ENCODE data around the gene BPIFB2.
"Not testable (repeated sequence)": the region's sequence is repeated elsewhere in the genome, so short reads cannot be mapped to it uniquely, and the experiment has no call there.

The BPIFB2 gene

GRCh38 chr20:33037456-33037855 is 30.0 kb downstream of the BPIFB2 start:
- H3K4me3 ChIP-seq (ENCODE audit: extremely low read depth, insufficient read depth, low read length, poor library complexity, severe bottlenecking), result no peak overlapping the region
- no peaks in the 10 kb centered on the region for H3K9me3 ChIP-seq (ENCODE audit: control insufficient read depth, low read length)
- WGBS, 2 experiments (ENCODE audit: insufficient coverage in 2 of 2), result 72 to 80% methylated on average over 5 of the region's 5 CpGs
- H3K36me3 ChIP-seq (ENCODE audit: control insufficient read depth, insufficient read depth, low read length), result no peaks in the 10 kb centered on the region
- no peaks in the 10 kb centered on the region for H3K4me1 ChIP-seq (ENCODE audit: control insufficient read depth, insufficient read depth, low read length, poor library complexity, severe bottlenecking)
- no peak overlapping the region for H3K27ac ChIP-seq (ENCODE audit: low read depth, low read length, severe bottlenecking)

DNA sequence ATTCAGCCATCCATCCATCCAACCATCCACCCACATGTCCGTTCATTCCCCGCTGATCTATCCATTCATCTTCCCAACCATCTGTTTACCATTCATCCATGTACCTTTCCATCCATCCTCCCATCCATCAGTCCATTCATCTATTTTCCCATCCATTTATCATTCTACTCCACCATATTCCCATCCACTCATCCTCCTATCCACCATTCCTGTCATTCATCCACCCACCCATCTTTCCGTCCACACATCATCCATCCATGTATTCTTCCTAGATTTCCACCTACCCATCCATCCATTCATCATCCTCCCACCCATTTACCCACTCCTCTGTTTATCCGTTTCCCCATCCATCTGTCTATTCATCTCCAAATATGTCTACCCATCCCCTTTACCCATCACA is 30.7 kb downstream of the BPIFB2 start:
- whole genome bisulfite sequencing, 2 experiments (ENCODE audit: insufficient coverage in 2 of 2), result 81 to 91% methylated on average over 4 of the region's 4 CpGs
- Histone ChIP-seq H3K9me3 (ENCODE audit: control insufficient read depth, low read length) (no peaks in the 10 kb centered on the region), H3K4me3 (ENCODE audit: extremely low read depth, insufficient read depth, low read length, poor library complexity, severe bottlenecking) (no peak overlapping the region), H3K27ac (ENCODE audit: low read depth, low read length, severe bottlenecking) (no peak overlapping the region), H3K4me1 (ENCODE audit: control insufficient read depth, insufficient read depth, low read length, poor library complexity, severe bottlenecking) (no peaks in the 10 kb centered on the region), H3K36me3 (ENCODE audit: control insufficient read depth, insufficient read depth, low read length) (no peaks in the 10 kb centered on the region)

DNA sequence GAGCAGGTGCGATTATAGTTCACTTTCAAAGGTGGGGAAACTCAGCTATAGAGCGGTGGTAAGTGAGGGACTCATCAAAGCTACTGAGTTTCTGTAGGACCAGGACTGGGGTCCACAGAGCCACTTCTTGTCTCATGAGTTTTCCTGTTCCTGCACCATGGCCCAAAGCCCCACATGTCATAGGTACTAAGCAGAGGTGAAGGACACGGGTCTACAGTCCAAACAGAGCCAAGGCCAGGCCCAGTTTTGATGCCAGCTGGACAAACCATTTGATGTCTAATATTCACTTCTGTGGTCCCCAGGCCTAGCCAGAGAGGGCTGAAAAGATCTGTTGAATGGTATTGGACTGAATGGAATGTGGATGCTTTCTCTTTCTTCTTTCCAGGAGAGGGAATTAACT is 34.9 kb downstream of the BPIFB2 start:
- H3K4me1 ChIP-seq (ENCODE audit: control insufficient read depth, insufficient read depth, low read length, poor library complexity, severe bottlenecking), result no peaks in the 10 kb centered on the region
- H3K36me3 ChIP-seq (ENCODE audit: control insufficient read depth, insufficient read depth, low read length), result no peaks in the 10 kb centered on the region
- H3K9me3 ChIP-seq (ENCODE audit: control insufficient read depth, low read length), result peaks cover 14% of the 10 kb centered on the region
- H3K4me3 ChIP-seq (ENCODE audit: extremely low read depth, insufficient read depth, low read length, poor library complexity, severe bottlenecking), result no peak overlapping the region
- 69 to 89% methylated on average over 3 of the region's 3 CpGs for WGBS, 2 experiments (ENCODE audit: insufficient coverage in 2 of 2)
- no peak overlapping the region for H3K27ac ChIP-seq (ENCODE audit: low read depth, low read length, severe bottlenecking)

DNA sequence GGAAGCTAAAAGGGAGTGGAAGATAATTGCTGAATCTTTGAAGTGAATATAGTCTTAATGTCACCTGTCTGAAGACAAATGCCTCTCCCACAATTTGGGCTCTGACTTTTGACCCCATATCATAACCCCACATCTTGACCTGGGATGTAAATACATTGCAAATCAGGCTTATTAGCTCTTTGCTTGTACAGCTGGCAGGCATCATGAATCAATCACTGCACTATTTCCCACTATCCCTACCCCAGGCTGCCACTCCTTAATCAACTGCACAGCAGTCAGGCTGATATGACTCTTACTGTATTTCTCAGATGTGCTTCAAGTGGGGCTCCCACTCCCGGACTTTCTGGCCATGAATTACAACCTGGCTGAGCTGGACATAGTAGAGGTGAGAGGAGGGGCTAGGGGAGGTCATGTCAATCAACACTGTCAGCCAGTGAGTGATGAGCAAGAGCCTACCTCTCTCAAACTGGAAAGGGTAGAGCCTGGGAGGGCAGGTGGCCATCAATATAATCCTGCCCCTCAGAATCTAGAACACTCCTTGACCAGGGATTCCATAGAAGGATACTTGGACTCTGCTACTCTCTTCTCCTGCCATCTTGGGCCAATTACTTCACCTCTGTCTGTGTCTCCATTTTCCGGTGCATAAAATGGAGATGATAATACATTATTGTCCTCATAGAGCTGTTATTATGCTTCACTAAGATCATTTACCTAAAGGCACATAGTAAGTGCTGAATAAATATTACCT is 35.7 kb downstream of the BPIFB2 start:
- Histone ChIP-seq H3K27ac (ENCODE audit: low read depth, low read length, severe bottlenecking) (no peak overlapping the region), H3K4me1 (ENCODE audit: control insufficient read depth, insufficient read depth, low read length, poor library complexity, severe bottlenecking) (no peaks in the 10 kb centered on the region), H3K4me3 (ENCODE audit: extremely low read depth, insufficient read depth, low read length, poor library complexity, severe bottlenecking) (no peak overlapping the region), H3K9me3 (ENCODE audit: control insufficient read depth, low read length) (peaks cover 14% of the 10 kb centered on the region), H3K36me3 (ENCODE audit: control insufficient read depth, insufficient read depth, low read length) (no peaks in the 10 kb centered on the region)
- WGBS, 2 experiments (ENCODE audit: insufficient coverage in 2 of 2), result 67 to 100% methylated on average over 1 of the region's 2 CpGs

DNA sequence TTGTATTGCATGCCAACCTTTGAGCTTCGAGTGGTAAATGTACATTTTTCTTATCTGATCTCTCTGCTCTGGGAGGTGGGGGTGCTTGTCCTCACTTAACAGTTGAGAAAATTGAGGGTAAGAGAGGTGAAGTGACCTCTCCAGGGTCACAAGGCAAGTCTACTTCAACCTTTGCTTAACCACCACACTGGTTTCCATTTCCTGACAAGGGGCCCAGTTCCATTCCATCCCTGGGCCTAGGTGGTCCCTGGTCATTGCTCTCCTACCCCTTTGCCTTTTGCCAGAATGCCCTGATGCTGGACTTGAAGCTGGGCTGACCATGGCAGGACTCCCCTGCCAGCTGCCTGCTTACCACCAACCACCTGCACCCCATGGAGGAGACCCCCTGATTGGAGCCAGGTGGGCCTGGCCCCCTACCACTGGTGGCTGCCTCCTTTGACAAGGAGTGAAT is 36.3 kb downstream of the BPIFB2 start:
- no peaks in the 10 kb centered on the region for H3K36me3 ChIP-seq (ENCODE audit: control insufficient read depth, insufficient read depth, low read length)
- no peak overlapping the region for H3K27ac ChIP-seq (ENCODE audit: low read depth, low read length, severe bottlenecking)
- no peaks in the 10 kb centered on the region for H3K4me1 ChIP-seq (ENCODE audit: control insufficient read depth, insufficient read depth, low read length, poor library complexity, severe bottlenecking)
- no CpG with 5 or more reads among the region's 1 CpG for WGBS, 2 experiments (ENCODE audit: insufficient coverage in 2 of 2)
- no peak overlapping the region for H3K4me3 ChIP-seq (ENCODE audit: extremely low read depth, insufficient read depth, low read length, poor library complexity, severe bottlenecking)
- H3K9me3 ChIP-seq (ENCODE audit: control insufficient read depth, low read length), result peaks cover 14% of the 10 kb centered on the region

- not testable (repeated sequence) for H3K4me3 ChIP-seq (ENCODE audit: extremely low read depth, insufficient read depth, low read length, poor library complexity, severe bottlenecking); H3K27ac ChIP-seq (ENCODE audit: low read depth, low read length, severe bottlenecking); H3K4me1 ChIP-seq (ENCODE audit: control insufficient read depth, insufficient read depth, low read length, poor library complexity, severe bottlenecking); H3K36me3 ChIP-seq (ENCODE audit: control insufficient read depth, insufficient read depth, low read length)
- WGBS, 2 experiments (ENCODE audit: insufficient coverage in 2 of 2), result 90 to 93% methylated on average over 11 of the region's 15 CpGs
- H3K9me3 ChIP-seq (ENCODE audit: control insufficient read depth, low read length), result peaks cover 14% of the 10 kb centered on the region
These were observed 37.7 kb downstream of the BPIFB2 start for GRCh38 chr20:33045129-33045721.

- Histone ChIP-seq H3K9me3 (ENCODE audit: control insufficient read depth, low read length) (peaks cover 14% of the 10 kb centered on the region), H3K4me1 (ENCODE audit: control insufficient read depth, insufficient read depth, low read length, poor library complexity, severe bottlenecking) (no peaks in the 10 kb centered on the region), H3K27ac (ENCODE audit: low read depth, low read length, severe bottlenecking) (no peak overlapping the region), H3K36me3 (ENCODE audit: control insufficient read depth, insufficient read depth, low read length) (no peaks in the 10 kb centered on the region), H3K4me3 (ENCODE audit: extremely low read depth, insufficient read depth, low read length, poor library complexity, severe bottlenecking) (no peak overlapping the region)
- 86% methylated on average over 1 of the region's 3 CpGs; no CpG with 5 or more reads in 1 of the 2 experiments for WGBS, 2 experiments (ENCODE audit: insufficient coverage in 2 of 2)
These were observed 38.9 kb downstream of the BPIFB2 start for GRCh38 chr20:33046412-33046811.

- Histone ChIP-seq H3K4me3 (ENCODE audit: extremely low read depth, insufficient read depth, low read length, poor library complexity, severe bottlenecking) (no peak overlapping the region), H3K4me1 (ENCODE audit: control insufficient read depth, insufficient read depth, low read length, poor library complexity, severe bottlenecking) (no peaks in the 10 kb centered on the region), H3K9me3 (ENCODE audit: control insufficient read depth, low read length) (peaks cover 2% of the 10 kb centered on the region), H3K27ac (ENCODE audit: low read depth, low read length, severe bottlenecking) (no peak overlapping the region), H3K36me3 (ENCODE audit: control insufficient read depth, insufficient read depth, low read length) (no peaks in the 10 kb centered on the region)
- WGBS, 2 experiments (ENCODE audit: insufficient coverage in 2 of 2), result 80 to 81% methylated on average over 4 of the region's 4 CpGs
These were observed 43.8 kb downstream of the BPIFB2 start for GRCh38 chr20:33051333-33051732.

- no peaks in the 10 kb centered on the region for H3K9me3 ChIP-seq (ENCODE audit: control insufficient read depth, low read length)
These were observed 46.0 kb downstream of the BPIFB2 start, which contains the start of gene BPIFB3 for GRCh38 chr20:33053291-33054106. Gene BPIFB3, plus strand, starts transcription at chr20:33053903. Its CDS starts 1,533 bp downstream, at chr20:33055436.

DNA sequence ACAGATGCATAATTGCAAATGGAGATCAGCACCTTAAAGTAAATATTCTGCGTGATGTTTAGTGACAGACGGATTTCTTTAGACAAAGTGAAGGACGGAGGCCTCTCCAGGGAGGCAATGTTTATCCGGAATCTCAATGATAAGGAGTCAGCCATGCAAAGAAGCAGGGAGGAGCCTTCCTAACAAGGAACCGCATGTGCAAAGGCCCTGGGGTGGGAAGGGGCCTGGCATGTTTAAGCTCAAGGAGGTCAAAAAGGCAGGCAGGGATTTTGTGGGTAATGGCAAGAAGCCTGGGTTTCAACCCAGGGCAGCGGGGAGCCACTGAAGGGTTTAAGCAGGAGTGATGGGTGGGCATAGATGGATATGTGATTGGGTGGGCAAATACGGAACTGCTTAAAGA is 46.9 kb downstream of the BPIFB2 start:
- Histone ChIP-seq H3K4me1 (ENCODE audit: control insufficient read depth, insufficient read depth, low read length, poor library complexity, severe bottlenecking) (no peaks in the 10 kb centered on the region), H3K36me3 (ENCODE audit: control insufficient read depth, insufficient read depth, low read length) (no peaks in the 10 kb centered on the region), H3K4me3 (ENCODE audit: extremely low read depth, insufficient read depth, low read length, poor library complexity, severe bottlenecking) (no peak overlapping the region), H3K27ac (ENCODE audit: low read depth, low read length, severe bottlenecking) (no peak overlapping the region), H3K9me3 (ENCODE audit: control insufficient read depth, low read length) (no peaks in the 10 kb centered on the region)
- 90 to 96% methylated on average over 6 of the region's 7 CpGs for WGBS, 2 experiments (ENCODE audit: insufficient coverage in 2 of 2)

More at GRCh38 chr20:33053291-33054106, 46.0 kb downstream of the BPIFB2 start, which contains the start of gene BPIFB3:
- 82 to 85% methylated on average over 19 to 20 of the region's 25 CpGs for WGBS, 2 experiments (ENCODE audit: insufficient coverage in 2 of 2)
- Histone ChIP-seq H3K4me3 (ENCODE audit: extremely low read depth, insufficient read depth, low read length, poor library complexity, severe bottlenecking) (no peak within 1 kb of the TSS), H3K36me3 (ENCODE audit: control insufficient read depth, insufficient read depth, low read length) (no peaks in the 10 kb centered on the region), H3K27ac (ENCODE audit: low read depth, low read length, severe bottlenecking) (no peak within 1 kb of the TSS), H3K4me1 (ENCODE audit: control insufficient read depth, insufficient read depth, low read length, poor library complexity, severe bottlenecking) (no peaks in the 10 kb centered on the region)

Data from mesodermal cell (in vitro differentiated cells).